T-helper 9 cell (primary cell): ENCODE measurements around the gene SLC22A7.
"Not testable (repeated sequence)": the region's sequence is repeated elsewhere in the genome, so short reads cannot be mapped to it uniquely, and the experiment has no call there.

Source experiments
- DNase-seq: peaks from one replicate; pipeline ENCODE4 v3.0.0-alpha.2; 2020

The SLC22A7 gene

DNA sequence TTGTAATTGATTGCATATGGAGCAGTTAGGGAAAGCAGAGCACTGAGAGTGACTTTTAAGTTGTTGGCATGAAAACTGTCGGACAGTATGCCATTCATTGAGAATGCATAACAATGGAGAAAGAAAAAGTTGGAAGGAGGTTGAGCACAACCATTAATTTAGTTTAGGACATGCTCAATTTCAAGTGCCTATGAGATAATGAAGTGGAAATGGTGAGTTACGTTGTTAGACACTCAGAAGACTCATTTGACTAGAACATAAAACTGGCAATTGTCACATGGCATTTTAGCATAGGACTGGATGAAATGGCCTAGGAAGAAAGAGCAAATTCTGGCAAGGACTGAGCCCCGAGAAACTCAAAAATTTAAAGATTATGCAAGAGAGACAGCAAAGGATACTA lies 49.4 kb downstream of the SLC22A7 start:
- DNase-seq, result no peak

DNA sequence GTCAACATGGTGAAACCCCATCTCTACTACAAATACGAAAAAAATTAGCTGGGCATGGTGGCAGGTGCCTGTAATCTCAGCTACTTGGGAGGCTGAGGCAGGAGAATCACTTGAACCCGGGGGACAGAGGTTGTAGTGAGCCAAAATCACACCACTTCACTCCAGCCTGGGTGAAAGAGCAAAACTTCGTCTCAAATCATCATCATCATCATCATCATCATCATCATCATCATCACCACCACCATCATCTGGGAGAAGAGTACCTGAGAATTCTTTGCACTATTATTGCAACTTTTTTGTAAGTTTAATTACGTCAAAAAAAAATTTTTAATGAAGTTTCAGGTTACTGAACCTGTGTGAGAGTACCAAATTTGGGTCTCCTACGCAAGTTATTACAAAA lies 53.9 kb downstream of the SLC22A7 start:
- DNase-seq, result not testable (repeated sequence)
